Astrocyte of the spinal cord (primary cell): ENCODE data around the gene SIAE.

Experiments
- DNase-seq: peaks from one replicate; pipeline ENCODE4 v3.0.0; 2011; ENCODE audit warnings: low read depth, low spot score
- H3K4me3 ChIP-seq: 2 replicates; pipeline ENCODE4 v1.5.1; 2011; ENCODE audit warnings: low read depth, mild to moderate bottlenecking, low read length, moderate library complexity
- in situ Hi-C: cut with HindIII; loops from 2 replicates; pipeline ENCODE4 v1.10.0; 2017; ENCODE audit warnings: low sequenced_read_pairs
- TF ChIP-seq, protein P1 (sequence below): IDR thresholded peaks from 2 replicates; pipeline ENCODE4 v1.5.1; 2012; ENCODE audit warnings: low read depth, mild to moderate bottlenecking, low read length, inconsistent platforms

The SIAE gene

DNA sequence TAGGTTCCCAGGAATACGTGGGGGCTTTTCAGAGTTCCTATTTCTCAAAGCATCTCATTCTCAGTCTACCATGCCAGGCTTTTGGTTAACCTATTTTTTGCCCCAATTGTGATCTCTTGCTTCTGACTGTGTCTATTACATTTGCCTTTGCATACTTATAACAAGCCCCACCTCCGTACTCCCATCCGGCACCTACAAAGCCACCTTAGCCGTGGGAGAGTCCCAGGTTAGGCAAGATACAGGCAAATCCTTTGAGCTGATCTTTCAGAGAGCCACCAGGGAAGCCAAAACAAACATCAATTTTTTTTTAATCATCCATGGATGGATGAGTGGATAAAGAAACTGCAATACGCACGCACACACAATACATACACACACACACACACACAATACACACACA, 80.9 kb downstream of the SIAE start:
- TF ChIP-seq, protein P1, sequence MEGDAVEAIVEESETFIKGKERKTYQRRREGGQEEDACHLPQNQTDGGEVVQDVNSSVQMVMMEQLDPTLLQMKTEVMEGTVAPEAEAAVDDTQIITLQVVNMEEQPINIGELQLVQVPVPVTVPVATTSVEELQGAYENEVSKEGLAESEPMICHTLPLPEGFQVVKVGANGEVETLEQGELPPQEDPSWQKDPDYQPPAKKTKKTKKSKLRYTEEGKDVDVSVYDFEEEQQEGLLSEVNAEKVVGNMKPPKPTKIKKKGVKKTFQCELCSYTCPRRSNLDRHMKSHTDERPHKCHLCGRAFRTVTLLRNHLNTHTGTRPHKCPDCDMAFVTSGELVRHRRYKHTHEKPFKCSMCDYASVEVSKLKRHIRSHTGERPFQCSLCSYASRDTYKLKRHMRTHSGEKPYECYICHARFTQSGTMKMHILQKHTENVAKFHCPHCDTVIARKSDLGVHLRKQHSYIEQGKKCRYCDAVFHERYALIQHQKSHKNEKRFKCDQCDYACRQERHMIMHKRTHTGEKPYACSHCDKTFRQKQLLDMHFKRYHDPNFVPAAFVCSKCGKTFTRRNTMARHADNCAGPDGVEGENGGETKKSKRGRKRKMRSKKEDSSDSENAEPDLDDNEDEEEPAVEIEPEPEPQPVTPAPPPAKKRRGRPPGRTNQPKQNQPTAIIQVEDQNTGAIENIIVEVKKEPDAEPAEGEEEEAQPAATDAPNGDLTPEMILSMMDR: no peak
- no peak overlapping the region for H3K4me3 ChIP-seq
- DNase-seq: no peak
- in situ Hi-C loops: no loop called here

DNA sequence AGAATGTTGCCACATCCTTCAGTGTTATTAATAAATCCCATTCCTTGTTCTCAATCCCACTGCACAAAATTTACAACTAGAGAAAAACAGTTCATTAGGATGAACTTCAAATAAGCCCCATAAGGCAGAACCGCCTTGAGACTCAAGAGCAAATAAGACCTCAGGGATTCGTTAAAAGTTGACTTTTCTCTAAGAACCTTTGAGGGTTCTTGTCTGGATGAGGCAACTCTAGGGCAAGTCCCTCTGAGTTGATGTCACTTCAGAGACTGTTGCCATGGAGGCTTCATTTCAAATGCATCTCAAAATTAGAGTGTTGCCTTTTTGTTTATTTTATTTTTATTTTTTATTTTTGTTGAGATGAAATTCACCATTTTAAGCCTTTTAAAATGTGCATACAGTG, 82.1 kb downstream of the SIAE start:
- no peak for DNase-seq
- no peak overlapping the region for H3K4me3 ChIP-seq
- TF ChIP-seq, protein P1: no peak
- in situ Hi-C loops: no loop called here

DNA sequence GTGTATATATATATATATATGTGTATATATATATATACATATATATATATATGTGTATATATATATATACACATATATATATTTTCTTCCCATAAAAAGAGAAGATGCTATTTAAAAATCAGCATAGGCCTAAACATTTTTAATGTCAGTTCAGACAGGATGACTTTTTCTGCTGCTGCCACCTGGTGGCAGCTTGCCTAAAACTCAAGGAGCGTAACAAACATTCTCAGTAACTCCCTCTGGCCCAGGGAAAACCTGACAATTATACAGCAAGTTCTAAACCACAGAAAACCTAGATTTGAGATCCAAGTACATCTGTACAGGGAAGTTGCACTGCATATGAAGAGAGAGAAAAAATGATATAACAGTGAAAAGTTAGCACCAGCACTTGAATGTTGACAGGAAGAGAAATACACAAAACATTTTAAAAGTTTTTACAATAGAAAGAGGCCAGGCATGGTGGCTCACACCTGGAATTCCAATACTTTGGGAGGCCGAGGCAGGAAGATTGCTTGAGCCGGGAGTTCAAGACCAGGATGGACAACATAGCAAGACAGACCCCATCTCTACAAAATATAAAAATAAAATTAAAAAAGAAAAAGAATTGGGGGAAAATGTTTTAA, 87.2 kb downstream of the SIAE start:
- H3K4me3 ChIP-seq: no peak overlapping the region
- in situ Hi-C loops: no loop called here
- peak; percentile 72 for DNase-seq
- TF ChIP-seq, protein P1: peak; percentile 71

DNA sequence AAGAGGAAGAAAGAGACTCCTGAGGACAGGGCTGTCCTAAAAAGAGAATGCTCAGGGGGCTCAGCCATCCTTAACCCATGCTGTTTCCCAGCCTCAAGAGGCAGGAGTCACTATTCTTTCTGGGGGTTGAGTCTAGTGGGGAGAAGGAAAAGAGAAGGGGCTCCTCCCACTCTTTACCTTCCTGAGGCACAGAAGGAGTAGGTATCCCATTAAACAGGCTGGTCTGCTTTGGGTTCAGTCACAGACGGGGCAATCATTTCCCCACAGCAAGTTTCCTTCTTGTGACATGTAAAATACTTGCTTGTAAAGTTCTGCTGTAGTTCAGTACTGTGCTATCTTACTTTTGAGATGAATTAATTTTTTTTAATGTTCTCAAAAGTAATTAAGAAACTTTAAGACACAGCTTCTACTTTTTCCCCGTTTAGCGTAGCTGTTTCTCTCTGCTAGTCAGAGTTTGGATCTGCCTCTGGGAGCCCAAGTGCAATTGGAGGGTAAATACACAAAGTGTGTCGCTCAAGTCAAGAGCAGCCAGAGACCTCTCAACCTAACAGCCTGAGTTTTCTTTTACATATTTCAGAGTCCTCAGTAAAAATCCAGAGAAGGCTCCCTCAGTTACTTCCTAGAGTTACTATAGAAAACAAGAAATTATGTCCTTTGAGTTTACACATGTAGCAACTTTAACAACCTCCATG, 88.7 kb downstream of the SIAE start:
- TF ChIP-seq, protein P1: no peak
- H3K4me3 ChIP-seq: no peak overlapping the region
- in situ Hi-C loops: no loop called here
- DNase-seq: no peak

DNA sequence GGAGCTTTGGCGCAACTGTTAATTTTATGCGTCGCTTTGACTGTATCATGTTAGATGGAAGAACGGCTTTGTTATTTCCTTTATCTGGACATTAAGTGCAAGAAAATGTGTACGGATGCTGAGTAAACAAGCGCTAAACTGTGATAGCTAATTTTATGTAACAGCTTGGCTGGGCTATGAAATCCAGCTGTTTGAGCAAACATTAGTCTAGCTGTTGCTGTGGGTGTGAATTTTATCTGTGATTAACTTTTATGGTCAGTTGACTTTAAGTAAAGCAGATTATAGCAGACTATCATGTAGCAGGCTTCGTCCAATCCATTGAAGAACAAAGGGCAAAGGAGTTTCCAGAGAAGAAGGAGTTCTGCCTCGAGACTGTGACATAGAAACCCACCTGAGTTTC, 89.8 kb downstream of the SIAE start:
- TF ChIP-seq, protein P1: no peak
- H3K4me3 ChIP-seq: no peak overlapping the region
- in situ Hi-C loops: no loop called here
- no peak for DNase-seq
